GM18867 (cell line): ENCODE measurements around the gene FCHSD2.

ENCODE experiments used
- ATAC-seq: cut with Tn5 transposase; IDR thresholded peaks from one replicate; pipeline ENCODE4 v1.9.1; 2021; ENCODE audit warnings: mild to moderate bottlenecking, moderate library complexity; ENCODE audit not compliant: unreplicated experiment

FCHSD2 gene

GRCh38 chr11:73142128-73142377 lies at the start of gene FCHSD2:
Gene FCHSD2 (minus strand): TSS chr11:73142318. CDS start chr11:73141877, 441 bp downstream.
- ATAC-seq = no peak

- ATAC-seq = no peak
Measured at GRCh38 chr11:73191151-73191550, 49.0 kb upstream of the FCHSD2 start.

DNA sequence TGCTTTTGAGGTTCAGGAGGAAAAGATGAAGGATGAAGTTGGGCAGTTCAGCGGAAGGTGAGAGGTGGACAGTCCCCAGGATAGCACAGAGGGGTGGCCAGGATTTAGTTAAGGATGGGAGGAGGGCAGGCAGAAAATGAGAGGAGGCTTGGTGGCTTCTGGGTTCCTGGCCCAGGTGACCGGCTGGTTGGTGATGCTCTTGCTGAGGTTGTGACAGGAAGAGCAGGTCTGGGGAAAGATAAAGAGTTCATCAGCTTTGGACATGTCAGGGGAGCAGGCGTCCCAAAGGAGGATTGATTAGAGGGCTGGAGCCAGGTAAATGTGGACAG lies 48.4 kb upstream of the FCHSD2 start:
- no peak for ATAC-seq

DNA sequence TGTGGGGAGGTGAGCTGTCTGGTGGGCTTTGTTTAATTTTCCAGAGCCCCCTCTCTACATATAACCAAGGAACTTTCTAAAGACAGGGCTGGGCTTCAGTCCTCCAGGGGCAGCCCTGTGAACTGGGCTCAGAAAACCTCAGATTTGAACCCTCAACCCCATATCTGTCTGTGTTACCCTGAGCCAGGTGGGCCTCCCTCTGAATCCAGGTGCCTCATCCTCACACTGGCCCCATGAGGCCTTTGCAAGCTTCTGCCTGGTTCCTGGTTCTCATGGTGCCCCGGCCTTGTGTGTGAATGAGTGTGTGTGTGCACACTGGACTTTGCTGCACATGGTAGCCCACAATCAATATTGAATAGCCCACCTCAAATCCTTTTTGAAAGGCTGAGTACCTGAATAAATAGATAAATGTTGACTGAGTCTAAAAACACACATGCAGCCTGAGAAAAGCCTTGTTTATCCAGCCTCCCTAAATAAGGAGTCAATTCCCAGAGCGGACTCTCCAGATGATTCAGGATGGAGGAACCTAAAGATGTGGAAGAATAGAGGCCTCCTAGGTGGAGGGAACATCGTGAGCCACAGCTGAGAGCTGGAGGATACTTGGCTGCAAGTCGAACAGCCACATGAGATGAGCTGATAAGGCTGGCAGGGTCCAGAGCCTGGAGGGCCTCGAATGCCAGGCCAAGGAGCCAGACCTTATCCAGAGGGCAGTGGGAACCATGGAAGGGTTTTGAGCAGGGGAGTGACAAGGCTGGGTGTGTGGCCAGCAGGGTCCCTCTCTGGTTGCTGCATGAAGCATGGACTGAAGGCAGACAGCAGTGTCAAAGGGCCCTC lies 47.8 kb upstream of the FCHSD2 start:
- no peak for ATAC-seq

GRCh38 chr11:73189315-73189714 lies 47.2 kb upstream of the FCHSD2 start:
- ATAC-seq = peak; percentile 53

DNA sequence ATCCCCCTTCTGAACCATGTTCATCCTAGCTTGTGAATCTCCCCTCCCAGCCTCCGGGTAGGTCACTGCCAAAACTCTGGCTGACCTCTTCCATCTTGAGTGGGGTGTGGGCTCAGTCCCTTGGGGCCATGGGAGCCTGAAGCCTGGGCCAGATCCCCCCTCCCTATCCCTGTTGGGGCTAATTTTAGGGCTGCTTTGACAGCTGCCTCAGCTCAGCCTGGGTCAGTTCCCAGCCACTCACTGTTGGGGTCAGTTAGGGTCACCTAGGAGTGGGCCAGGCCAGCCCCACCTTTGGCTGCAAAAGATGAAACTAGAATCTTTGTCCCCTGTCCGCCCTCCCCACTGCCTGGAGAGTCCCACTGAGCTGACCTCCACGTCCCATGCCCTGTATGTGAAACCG lies 46.2 kb upstream of the FCHSD2 start:
- no peak for ATAC-seq

DNA sequence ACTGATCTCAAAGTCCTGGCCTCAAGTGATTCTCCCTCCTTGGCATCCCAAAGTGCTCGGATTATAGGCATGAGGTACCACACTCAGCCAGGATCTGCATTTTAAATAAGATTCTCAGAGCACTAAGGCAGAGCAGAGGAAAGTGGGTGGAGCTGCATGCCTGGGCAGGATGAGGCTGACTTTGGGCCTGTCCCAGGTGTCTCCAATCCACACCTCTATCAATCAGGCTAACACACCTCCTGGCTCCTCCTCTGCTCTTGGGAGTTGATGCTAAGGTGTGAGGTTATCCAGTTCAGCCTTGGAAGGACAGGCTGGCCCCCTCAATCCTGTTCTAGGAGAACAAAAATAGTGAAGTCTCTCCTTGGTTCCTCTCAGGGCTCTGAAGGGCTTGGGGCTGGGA lies 45.7 kb upstream of the FCHSD2 start:
- no peak for ATAC-seq

- ATAC-seq = no peak
Measured at GRCh38 chr11:73186886-73187285, 44.8 kb upstream of the FCHSD2 start.

GRCh38 chr11:73186294-73186850 lies 44.3 kb upstream of the FCHSD2 start:
- no peak for ATAC-seq

GRCh38 chr11:73185680-73186293 lies 43.7 kb upstream of the FCHSD2 start:
- no peak for ATAC-seq

- no peak for ATAC-seq
Measured at GRCh38 chr11:73184953-73185671, 43.0 kb upstream of the FCHSD2 start.

- ATAC-seq = no peak
Measured at GRCh38 chr11:73182824-73183321, 40.8 kb upstream of the FCHSD2 start.

DNA sequence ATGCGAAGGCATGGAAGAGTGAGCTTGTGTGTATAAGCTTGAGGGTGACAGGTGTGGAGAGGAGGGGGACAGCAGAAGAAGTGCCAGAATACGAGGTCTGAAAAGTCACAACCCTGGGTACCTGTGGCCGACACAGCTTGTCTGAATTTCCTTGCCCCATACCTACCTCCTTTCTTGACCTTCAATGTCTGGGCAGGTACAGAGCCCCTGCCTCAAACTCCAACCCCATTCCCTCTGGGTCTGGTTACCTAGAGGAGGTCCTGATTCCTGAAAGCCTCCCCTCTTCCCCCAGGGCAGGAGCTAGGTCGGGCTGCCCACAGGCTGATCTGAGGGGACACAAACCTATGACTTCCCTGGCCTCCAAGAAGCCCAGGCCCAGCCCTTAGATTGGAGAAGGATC lies 36.6 kb upstream of the FCHSD2 start:
- no peak for ATAC-seq

DNA sequence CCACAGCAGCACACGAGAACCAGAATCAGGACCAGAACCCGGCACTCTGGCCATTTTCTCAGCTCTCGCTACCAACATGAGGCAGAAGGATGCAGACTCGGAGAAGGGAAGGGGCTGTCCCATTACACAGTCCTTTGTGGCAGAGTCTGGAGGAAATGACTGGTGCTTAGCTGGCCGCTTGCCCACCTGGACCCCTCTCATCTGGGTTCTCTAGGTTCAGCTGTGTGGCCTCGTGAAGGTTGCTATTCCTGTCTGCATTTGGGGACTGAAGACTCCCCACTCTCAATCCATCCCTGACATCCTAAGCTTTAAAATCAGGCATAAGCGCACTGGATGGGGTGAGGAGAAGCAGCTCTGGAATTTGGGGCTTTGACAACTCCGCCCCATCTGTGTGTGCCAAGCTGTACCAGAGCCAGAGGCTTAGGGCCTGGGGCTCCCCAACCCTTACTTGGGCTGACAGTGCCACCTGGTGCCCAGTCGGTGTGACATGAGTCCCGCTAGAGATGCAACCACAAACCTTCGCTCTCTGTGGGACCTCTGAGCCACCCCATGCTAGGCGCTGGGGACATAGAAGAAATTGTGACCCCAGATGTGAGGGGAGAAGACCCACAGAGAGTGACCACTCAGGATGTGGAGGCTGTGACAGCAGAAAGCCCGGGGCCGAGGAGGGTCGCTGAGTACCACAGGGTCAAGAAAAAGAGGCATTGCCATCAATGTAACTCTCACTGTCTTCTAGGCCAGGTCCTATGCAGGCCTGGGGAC lies 35.8 kb upstream of the FCHSD2 start:
- peak; percentile 79 for ATAC-seq

GRCh38 chr11:73177380-73177777 lies 35.3 kb upstream of the FCHSD2 start:
- ATAC-seq = no peak

DNA sequence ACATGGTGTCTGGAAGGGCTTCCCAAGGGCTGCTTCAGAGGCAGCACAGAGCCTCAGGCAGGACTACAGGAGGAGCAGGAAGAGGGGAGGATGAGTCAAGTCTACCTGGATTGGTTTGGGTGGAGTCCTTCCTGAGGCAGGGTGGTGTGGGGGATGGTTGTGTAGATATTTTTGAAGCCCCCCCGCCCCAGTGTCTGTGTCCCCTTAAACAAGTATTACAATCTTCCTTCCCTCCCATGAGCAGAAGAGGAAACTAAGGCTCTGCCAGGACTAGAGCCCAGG lies 34.7 kb upstream of the FCHSD2 start:
- no peak for ATAC-seq

DNA sequence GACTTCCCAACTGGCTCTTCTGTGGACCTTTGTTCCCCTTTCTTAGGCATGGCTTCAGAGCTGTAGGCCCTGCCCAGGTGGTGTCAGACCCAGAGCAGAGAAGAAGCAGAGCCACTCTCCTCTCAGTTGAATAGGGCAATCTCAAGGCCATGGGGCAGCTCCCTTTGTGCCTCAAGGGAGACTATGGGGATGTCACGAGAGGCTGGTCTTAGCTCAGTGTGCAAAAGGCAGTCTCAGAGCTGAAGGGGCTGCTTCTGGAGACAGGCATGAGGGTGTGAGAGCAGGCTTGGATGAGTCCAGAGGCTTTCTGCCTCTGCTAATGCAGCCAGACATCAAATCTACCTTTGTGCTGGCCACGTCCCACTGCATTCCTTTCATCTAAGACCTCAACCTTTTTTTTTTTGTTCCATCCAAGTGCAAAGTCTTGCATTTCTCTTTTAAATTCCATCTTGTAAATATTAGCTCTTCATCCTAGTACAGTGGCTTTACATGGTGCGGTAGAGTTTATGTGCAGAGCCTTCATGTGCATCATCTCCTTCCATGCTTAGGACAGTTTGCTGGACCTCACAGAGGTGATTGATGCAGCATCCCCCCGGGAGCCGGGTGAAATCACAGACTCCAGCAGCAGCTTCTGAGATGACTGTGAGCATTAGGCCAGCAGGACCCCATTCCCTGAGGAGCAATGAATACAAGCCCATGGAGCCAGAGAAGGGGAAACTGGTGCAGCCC lies 34.2 kb upstream of the FCHSD2 start:
- no peak for ATAC-seq

GRCh38 chr11:73175551-73176144 lies 33.5 kb upstream of the FCHSD2 start:
- no peak for ATAC-seq

DNA sequence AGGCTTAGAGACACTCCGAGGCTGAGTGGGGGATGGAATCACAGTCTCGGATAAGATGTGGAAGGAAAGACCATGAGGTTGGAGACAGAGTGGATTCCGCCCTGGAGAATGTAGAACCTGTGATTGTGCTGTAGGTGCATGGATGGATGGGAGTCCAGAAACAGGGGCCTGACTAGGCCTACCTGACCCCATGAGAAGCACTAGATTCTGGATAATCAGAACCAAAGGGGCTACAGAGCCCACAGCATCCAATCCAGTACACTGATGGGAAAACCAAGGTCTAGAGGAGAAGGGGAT lies 32.3 kb upstream of the FCHSD2 start:
- ATAC-seq = no peak

DNA sequence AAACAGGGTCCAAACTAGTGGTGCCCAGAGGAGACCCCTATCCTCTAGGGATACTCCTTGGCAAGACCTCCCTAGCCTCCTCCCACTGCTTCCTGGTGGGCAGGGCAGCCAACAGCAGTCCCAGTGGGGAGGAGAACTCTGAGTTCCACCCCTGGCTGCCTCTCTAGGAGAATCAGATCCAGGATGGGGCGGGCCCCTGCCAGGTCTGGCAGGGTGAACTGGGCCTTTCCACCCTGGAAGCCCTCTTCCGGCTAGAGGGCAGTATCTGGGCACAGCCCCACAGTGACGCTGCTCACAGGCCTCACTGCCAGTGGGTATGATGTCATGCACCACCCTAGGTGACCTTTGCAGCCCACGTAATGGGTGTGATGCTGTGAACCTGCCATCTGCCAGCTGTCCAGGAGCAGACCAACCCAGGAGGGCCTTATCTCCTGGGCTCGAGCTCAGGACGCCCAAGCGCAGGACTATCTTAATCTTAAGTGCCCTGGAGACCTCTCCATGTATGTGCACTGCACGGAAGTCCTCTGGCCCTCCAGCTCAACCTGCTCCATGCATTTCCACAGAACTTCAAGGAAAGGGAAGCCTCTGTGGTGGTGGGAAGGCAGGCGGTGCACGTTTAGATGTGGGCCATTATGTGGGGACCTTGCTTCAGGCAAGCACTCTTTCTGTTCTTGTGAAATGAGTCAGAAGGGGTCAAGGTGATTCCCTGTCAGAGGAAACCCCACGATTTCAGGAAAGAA lies 31.8 kb upstream of the FCHSD2 start:
- no peak for ATAC-seq
